GOT3 (cell line): ENCODE measurements around the gene SYNE3.
"Not testable (repeated sequence)": the region's sequence is repeated elsewhere in the genome, so short reads cannot be mapped to it uniquely, and the experiment has no call there.

Source experiments
- DNase-seq: peaks from one replicate; lab custom pipeline; 2025; ENCODE audit warnings: mixed read lengths; lab: John Stamatoyannopoulos, UW

The SYNE3 gene

GRCh38 chr14:95523815-95524448, 7.5 kb upstream of the SYNE3 start:
- no peak for DNase-seq

- DNase-seq, result no peak
Measured at GRCh38 chr14:95523051-95523814, 6.8 kb upstream of the SYNE3 start.

- no peak for DNase-seq
Measured at GRCh38 chr14:95522556-95522955, 6.1 kb upstream of the SYNE3 start.

- DNase-seq, result no peak
Measured at GRCh38 chr14:95522116-95522515, 5.7 kb upstream of the SYNE3 start.

- DNase-seq, result no peak
Measured at GRCh38 chr14:95521001-95521400, 4.6 kb upstream of the SYNE3 start.

GRCh38 chr14:95520346-95520745, 3.9 kb upstream of the SYNE3 start:
- DNase-seq, result no peak

GRCh38 chr14:95519699-95520098, 3.2 kb upstream of the SYNE3 start:
- DNase-seq, result no peak

- no peak for DNase-seq
Measured at GRCh38 chr14:95518045-95518751, 1.7 kb upstream of the SYNE3 start.

GRCh38 chr14:95515596-95516552, 576 bp downstream of the SYNE3 start:
- no peak for DNase-seq

- no peak for DNase-seq
Measured at GRCh38 chr14:95515080-95515489, 1.4 kb downstream of the SYNE3 start.

GRCh38 chr14:95514131-95515079, 2.0 kb downstream of the SYNE3 start:
- no peak for DNase-seq

- DNase-seq, result no peak
Measured at GRCh38 chr14:95513291-95513690, 3.2 kb downstream of the SYNE3 start.

- no peak for DNase-seq
Measured at GRCh38 chr14:95511687-95512086, 4.8 kb downstream of the SYNE3 start.

GRCh38 chr14:95510804-95511203, 5.6 kb downstream of the SYNE3 start:
- DNase-seq, result no peak

- not testable (repeated sequence) for DNase-seq
Measured at GRCh38 chr14:95510344-95510743, 6.1 kb downstream of the SYNE3 start.

- no peak for DNase-seq
Measured at GRCh38 chr14:95509495-95509894, 7.0 kb downstream of the SYNE3 start.

GRCh38 chr14:95508377-95508776, 8.1 kb downstream of the SYNE3 start:
- DNase-seq, result no peak

- DNase-seq, result no peak
Measured at GRCh38 chr14:95507701-95508103, 8.7 kb downstream of the SYNE3 start.

- DNase-seq, result peak; percentile 4
Measured at GRCh38 chr14:95507174-95507573, 9.3 kb downstream of the SYNE3 start.

- DNase-seq, result no peak
Measured at GRCh38 chr14:95505030-95505589, 11.3 kb downstream of the SYNE3 start.
